ENCODE results near the gene CAMK2B.

The CAMK2B gene

GRCh38 chr7:44225566-44226395 is 99.6 kb downstream of the CAMK2B start:
- no peak for DNase-seq

- no peak for DNase-seq
Measured at GRCh38 chr7:44224974-44225565, 100.3 kb downstream of the CAMK2B start.

GRCh38 chr7:44224080-44224973 is 101.1 kb downstream of the CAMK2B start:
- peak; percentile 42 for DNase-seq

GRCh38 chr7:44223362-44224079 is 101.9 kb downstream of the CAMK2B start:
- peak; percentile 13 for DNase-seq

- DNase-seq = no peak
Measured at GRCh38 chr7:44222776-44223261, 102.6 kb downstream of the CAMK2B start.

GRCh38 chr7:44222074-44222473 is 103.3 kb downstream of the CAMK2B start:
- DNase-seq = no peak

GRCh38 chr7:44221231-44221791 is 104.1 kb downstream of the CAMK2B start:
- no peak for DNase-seq

- DNase-seq = no peak
Measured at GRCh38 chr7:44220358-44221112, 104.9 kb downstream of the CAMK2B start.

- DNase-seq = no peak
Measured at GRCh38 chr7:44220046-44220357, 105.4 kb downstream of the CAMK2B start.

GRCh38 chr7:44219371-44220045 is 105.9 kb downstream of the CAMK2B start:
- no peak for DNase-seq

- no peak for DNase-seq
Measured at GRCh38 chr7:44218418-44219201, 106.8 kb downstream of the CAMK2B start.

GRCh38 chr7:44217852-44218402 is 107.5 kb downstream of the CAMK2B start:
- no peak for DNase-seq

GRCh38 chr7:44217223-44217714 is 108.1 kb downstream of the CAMK2B start:
- DNase-seq = no peak

GRCh38 chr7:44216521-44217222 is 108.7 kb downstream of the CAMK2B start:
- no peak for DNase-seq

GRCh38 chr7:44216019-44216418 is 109.4 kb downstream of the CAMK2B start:
- DNase-seq = no peak

GRCh38 chr7:44215531-44215930 is 109.9 kb downstream of the CAMK2B start:
- peak; percentile 34 for DNase-seq

- DNase-seq = no peak
Measured at GRCh38 chr7:44213877-44214388, 111.5 kb downstream of the CAMK2B start.

- DNase-seq = no peak
Measured at GRCh38 chr7:44213206-44213876, 112.1 kb downstream of the CAMK2B start.

Measured in NCI-H1092 treated with DMSO at 0.1 percent for 48 hours (cell line).